IMR-90 (cell line): ENCODE results near the gene CREB5.

Source experiments
- POLR2A ChIP-seq: IDR thresholded peaks from 2 replicates; pipeline ENCODE4 v1.6.1; 2012; ENCODE audit warnings: mild to moderate bottlenecking, low read depth, low read length
- RAD21 ChIP-seq: IDR thresholded peaks from 2 replicates; pipeline ENCODE4 v1.6.1; 2012; ENCODE audit warnings: low read length, improper control_type of control experiment
- TF ChIP-seq, protein P1 (sequence below): conservative IDR thresholded peaks from 2 replicates; pipeline ENCODE4 v1.5.1; 2012; ENCODE audit warnings: mild to moderate bottlenecking, low read depth, low read length, improper control_type of control experiment

DNA sequence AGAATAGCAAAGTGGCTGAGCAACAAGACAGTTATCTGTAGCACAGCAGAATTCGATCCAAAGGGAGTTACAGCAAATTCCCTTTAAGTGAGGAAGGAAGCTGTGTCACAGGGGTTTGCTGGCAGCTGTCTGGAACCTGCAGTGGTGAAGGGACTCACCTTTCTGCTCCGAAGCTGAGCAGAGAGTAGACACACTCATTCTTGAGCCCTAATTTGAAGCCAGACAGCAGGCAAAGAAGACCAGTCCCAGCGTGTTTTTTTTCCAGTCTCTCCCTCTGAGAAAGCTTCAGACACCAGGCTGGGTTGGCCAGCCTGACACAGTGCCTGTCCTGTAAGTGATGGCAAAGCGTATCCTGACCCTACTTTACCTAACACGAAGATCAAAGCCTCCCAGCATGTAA lies 335.1 kb downstream of the CREB5 start:
- TF ChIP-seq POLR2A = no peak
- TF ChIP-seq RAD21 = no peak
- TF ChIP-seq, protein P1, sequence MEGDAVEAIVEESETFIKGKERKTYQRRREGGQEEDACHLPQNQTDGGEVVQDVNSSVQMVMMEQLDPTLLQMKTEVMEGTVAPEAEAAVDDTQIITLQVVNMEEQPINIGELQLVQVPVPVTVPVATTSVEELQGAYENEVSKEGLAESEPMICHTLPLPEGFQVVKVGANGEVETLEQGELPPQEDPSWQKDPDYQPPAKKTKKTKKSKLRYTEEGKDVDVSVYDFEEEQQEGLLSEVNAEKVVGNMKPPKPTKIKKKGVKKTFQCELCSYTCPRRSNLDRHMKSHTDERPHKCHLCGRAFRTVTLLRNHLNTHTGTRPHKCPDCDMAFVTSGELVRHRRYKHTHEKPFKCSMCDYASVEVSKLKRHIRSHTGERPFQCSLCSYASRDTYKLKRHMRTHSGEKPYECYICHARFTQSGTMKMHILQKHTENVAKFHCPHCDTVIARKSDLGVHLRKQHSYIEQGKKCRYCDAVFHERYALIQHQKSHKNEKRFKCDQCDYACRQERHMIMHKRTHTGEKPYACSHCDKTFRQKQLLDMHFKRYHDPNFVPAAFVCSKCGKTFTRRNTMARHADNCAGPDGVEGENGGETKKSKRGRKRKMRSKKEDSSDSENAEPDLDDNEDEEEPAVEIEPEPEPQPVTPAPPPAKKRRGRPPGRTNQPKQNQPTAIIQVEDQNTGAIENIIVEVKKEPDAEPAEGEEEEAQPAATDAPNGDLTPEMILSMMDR = no peak
